HFFc6 (cell line): Measurements from ENCODE around the gene INPPL1. TPM values are rescaled to one million over a fixed set of nuclear protein-coding genes. Genes with fewer than 3 reads are reported as not detected.

Experiments
- DNase-seq: peaks from one replicate; pipeline ENCODE4 v3.0.0-alpha.2; 2018
- H3K27ac Mint-ChIP-seq: 2 replicates; pipeline ENCODE4 v1.8.0; 2020; ENCODE audit warnings: mild to moderate bottlenecking, mixed read lengths
- H3K27me3 Mint-ChIP-seq: 2 replicates; pipeline ENCODE4 v1.8.0; 2021; ENCODE audit warnings: mild to moderate bottlenecking, moderate library complexity, mixed read lengths; ENCODE audit not compliant: insufficient read depth
- H3K36me3 Mint-ChIP-seq: 2 replicates; pipeline ENCODE4 v1.8.0; 2021; ENCODE audit warnings: low read depth, mixed read lengths
- H3K4me1 Mint-ChIP-seq: 2 replicates; pipeline ENCODE4 v1.8.0; 2020; ENCODE audit warnings: low read depth, mixed read lengths
- H3K4me3 Mint-ChIP-seq: 2 replicates; pipeline ENCODE4 v1.8.0; 2020; ENCODE audit warnings: mild to moderate bottlenecking, moderate library complexity, mixed read lengths
- H3K9me3 Mint-ChIP-seq: 2 replicates; pipeline ENCODE4 v1.8.0; 2020; ENCODE audit warnings: mild to moderate bottlenecking, mixed read lengths
- total RNA-seq, 6 experiments: library from RNA; stranded (reverse); fragmentation: NEBNext Ultra II Directional; extraction: Animal tissue kit (Norgen Biotek cat#: 25700); gene quantifications; 2 replicates in 1 of 6; 3 replicates in 5 of 6; pipeline ENCODE4 v1.2.3, GENCODE V29; 2021
- TF ChIP-seq, protein P1 (sequence below): fragments of 200-600 bp; sonication (generic); IDR thresholded peaks from 2 replicates; pipeline ENCODE4 v1.5.0; 2021; ENCODE audit warnings: antibody characterized with exemption, mild to moderate bottlenecking

Gene INPPL1
- total RNA-seq, 6 experiments from 2014 or later, result 181 to 228 (median 212) TPM

DNA sequence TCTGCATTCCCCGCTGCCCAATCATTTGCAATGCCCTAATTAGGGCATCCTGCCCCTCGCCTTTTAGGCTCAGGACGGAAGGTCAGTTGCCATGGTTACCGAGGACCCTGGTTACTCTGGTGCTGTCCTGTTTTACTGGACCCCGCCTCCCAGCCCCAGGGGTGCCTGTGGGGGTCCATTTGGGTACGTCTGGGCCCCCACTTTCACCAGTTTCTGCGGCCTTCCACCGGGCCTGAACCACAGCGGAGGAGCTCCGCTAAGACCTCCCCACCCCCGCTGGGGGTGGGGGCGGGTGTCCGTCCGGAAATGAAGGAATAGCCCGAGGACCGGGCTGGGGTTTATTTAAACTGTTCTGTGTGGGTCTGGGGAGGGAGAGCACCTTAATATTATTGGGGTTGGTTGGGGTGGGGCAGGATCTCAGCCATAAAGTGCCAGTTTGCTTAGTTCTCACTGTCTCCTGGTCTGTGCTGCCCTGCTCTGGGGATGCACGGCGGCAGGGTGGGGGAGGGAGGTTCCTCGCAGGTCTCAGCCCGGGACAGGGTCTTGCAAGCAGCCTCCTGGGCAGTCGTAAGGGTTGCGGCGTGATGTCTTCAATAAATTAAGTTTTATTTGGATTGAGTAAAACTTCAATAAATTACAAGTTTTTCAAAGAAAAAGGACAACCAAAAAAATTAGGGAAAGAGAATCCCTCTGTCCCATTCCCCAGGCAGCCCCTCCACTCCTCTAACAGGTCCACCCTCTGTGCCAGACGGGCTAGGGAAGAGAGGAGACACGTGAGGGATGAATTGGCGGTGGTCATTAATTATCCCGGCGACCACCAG lies 14.1 kb downstream of the INPPL1 start:
- H3K27me3 Mint-ChIP-seq, result peaks cover 39% of the 10 kb centered on the region
- H3K4me1 Mint-ChIP-seq, result peaks cover 30% of the 10 kb centered on the region
- peak overlapping the region; percentile 42; the same call in 1 of the 2 replicates for H3K27ac Mint-ChIP-seq
- no peak for DNase-seq
- H3K36me3 Mint-ChIP-seq, result peaks cover 18% of the 10 kb centered on the region
- no peaks in the 10 kb centered on the region for H3K9me3 Mint-ChIP-seq
- peak overlapping the region; percentile 58 for H3K4me3 Mint-ChIP-seq
- TF ChIP-seq, protein P1, sequence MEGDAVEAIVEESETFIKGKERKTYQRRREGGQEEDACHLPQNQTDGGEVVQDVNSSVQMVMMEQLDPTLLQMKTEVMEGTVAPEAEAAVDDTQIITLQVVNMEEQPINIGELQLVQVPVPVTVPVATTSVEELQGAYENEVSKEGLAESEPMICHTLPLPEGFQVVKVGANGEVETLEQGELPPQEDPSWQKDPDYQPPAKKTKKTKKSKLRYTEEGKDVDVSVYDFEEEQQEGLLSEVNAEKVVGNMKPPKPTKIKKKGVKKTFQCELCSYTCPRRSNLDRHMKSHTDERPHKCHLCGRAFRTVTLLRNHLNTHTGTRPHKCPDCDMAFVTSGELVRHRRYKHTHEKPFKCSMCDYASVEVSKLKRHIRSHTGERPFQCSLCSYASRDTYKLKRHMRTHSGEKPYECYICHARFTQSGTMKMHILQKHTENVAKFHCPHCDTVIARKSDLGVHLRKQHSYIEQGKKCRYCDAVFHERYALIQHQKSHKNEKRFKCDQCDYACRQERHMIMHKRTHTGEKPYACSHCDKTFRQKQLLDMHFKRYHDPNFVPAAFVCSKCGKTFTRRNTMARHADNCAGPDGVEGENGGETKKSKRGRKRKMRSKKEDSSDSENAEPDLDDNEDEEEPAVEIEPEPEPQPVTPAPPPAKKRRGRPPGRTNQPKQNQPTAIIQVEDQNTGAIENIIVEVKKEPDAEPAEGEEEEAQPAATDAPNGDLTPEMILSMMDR, result peak; percentile 48

DNA sequence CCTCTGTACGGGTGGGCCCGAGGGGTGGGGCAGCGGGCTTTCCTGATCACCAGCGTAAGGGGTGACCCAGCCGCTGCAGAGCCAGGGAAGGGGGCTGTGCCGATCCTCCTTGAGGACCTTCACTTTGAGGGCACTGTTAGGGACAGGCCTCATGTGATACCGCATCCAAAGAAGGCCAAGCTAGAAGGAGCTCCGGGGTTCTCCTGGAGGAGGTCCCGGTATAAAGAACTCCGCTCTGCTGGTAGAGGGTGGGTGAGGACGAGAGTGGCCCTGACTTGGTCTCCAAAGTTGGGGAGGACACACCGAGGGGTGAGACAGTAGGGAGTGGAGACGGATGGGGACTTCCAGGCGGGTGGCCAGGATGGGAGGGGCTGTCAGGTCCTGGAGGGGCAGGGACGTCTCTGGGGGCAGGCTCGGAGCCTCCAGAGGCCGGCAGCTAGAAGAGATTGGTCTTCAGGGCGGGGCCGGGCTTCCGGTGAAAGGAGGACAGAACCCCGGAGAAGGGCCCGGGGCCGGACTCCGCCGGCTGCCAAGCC lies 14.8 kb downstream of the INPPL1 start:
- H3K9me3 Mint-ChIP-seq, result no peaks in the 10 kb centered on the region
- H3K27ac Mint-ChIP-seq, result peak overlapping the region; percentile 68
- DNase-seq, result peak; percentile 34
- peaks cover 11% of the 10 kb centered on the region for H3K36me3 Mint-ChIP-seq
- H3K27me3 Mint-ChIP-seq, result peaks cover 39% of the 10 kb centered on the region
- H3K4me3 Mint-ChIP-seq, result peak overlapping the region; percentile 84
- TF ChIP-seq, protein P1, result no peak
- peaks cover 30% of the 10 kb centered on the region for H3K4me1 Mint-ChIP-seq

DNA sequence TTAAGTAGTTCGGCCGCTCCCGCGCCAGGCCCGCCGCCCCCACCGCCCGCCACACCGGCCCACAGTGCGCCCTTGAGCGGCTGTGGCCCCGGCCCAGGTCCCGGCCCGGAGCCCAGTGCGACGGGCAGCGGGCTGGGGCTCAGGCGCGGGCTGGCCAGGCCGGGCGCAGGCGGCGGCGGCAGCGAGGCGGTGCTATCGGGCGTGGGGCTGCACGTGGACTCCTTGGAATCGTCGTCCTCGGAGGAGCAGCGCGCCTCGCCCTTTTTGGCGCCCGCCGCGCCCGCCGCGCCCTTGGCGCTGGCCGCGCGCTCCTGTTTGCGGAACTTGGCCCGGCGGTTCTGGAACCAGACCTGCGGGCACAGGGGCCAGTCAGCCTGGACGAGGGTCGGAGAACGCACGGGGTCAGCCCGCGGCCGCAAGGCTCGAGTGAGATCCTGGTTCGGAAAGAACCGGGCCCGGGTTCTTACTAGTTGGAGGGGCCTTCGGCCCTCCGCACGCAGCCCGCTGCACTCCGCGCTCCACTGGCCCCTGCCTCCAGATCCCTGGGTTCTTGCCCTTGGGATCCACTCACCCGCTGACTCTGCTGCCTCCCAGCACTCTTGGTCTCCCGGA lies 15.4 kb downstream of the INPPL1 start:
- Mint-ChIP-seq H3K36me3 (peaks cover 9% of the 10 kb centered on the region; the same call in 1 of the 2 replicates), H3K4me3 (peak overlapping the region; percentile 82), H3K27me3 (peaks cover 39% of the 10 kb centered on the region), H3K9me3 (no peaks in the 10 kb centered on the region), H3K4me1 (peaks cover 35% of the 10 kb centered on the region), H3K27ac (peak overlapping the region; percentile 70)
- DNase-seq, result no peak
- TF ChIP-seq, protein P1, result no peak

DNA sequence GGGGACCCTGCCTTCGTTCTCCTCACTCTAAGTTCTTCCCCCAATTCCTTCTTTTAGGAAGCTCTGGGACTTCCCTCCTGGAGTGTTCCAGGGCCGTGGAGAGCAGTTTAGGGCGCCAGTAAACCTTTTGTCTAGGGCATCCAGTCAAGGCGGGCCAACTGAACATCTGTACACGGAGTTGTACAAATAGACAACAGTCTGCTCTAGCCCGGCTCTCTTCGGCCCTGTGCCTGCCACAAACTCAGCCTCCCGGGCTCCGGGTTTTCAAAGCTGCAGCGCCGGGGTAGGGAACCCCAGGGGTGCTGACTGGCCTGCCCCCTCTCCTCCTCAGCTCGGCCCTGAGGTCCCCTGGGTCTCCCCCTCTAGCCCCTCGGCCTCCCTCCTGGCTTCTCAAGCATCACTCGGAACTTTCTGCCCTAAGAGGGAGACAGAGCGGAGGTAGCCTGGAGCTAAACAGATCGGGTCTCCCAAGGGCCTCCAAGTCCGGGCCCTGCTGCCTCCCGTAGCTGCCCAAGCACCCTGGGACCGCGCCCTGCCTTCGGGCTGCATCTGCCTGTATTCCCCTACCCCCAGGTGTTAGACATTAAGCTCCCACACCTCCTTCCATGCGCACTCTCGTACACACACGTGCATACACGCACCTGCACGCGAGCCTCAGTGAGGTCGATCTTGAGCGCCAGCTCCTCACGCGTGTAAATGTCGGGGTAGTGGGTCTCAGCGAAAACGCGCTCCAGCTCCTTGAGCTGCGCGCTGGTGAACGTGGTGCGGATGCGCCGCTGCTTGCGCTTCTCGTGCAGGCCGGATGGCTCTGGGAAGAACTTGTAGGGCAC lies 16.1 kb downstream of the INPPL1 start:
- DNase-seq, result no peak
- H3K36me3 Mint-ChIP-seq, result peaks cover 9% of the 10 kb centered on the region; the same call in 1 of the 2 replicates
- peaks cover 39% of the 10 kb centered on the region for H3K27me3 Mint-ChIP-seq
- H3K4me3 Mint-ChIP-seq, result peak overlapping the region; percentile 82
- peaks cover 35% of the 10 kb centered on the region for H3K4me1 Mint-ChIP-seq
- TF ChIP-seq, protein P1, result no peak
- H3K9me3 Mint-ChIP-seq, result no peaks in the 10 kb centered on the region
- H3K27ac Mint-ChIP-seq, result peak overlapping the region; percentile 70

DNA sequence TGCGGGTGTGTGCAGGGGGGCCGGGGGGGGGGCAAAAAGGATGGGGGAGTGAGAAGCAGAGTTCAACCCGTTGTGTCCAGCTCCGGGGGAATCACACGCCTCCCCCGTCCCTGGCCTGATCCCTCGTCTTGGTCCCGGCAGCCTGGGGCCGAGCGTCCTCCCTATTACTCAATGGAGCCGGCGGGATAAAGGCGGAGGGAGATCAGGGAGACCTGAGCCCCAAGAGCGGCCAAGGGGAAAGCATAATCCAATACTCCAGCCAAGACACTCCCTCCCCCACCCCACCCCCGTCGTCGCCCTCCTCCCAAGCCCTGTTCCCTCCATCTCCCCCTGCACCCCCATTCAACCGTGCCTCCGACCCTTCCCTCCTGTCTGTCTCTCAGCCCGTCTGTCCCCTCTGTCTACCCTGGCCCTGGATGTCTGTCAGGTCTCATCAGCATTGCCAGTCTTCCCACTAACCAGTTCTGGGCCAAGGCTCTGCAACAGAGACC lies 16.8 kb downstream of the INPPL1 start:
- no peak for DNase-seq

More for the DNA sequence above, 16.8 kb downstream of the INPPL1 start:
- H3K27me3 Mint-ChIP-seq, result peaks cover 39% of the 10 kb centered on the region
- no peaks in the 10 kb centered on the region for H3K9me3 Mint-ChIP-seq
- H3K4me3 Mint-ChIP-seq, result no peak overlapping the region
- H3K4me1 Mint-ChIP-seq, result peaks cover 35% of the 10 kb centered on the region
- TF ChIP-seq, protein P1, result no peak
- peaks cover 9% of the 10 kb centered on the region; the same call in 1 of the 2 replicates for H3K36me3 Mint-ChIP-seq
- no peak overlapping the region for H3K27ac Mint-ChIP-seq
